Suppressor macrophage treated with lipopolysaccharide for 4 hours (primary cell): ENCODE results near the gene NSMF.

Experiments used
- DNase-seq: peaks from one replicate; pipeline ENCODE4 v3.0.0-alpha.2; 2020

Gene NSMF

GRCh38 chr9:137444106-137444790 is 14.9 kb downstream of the NSMF start:
- DNase-seq: no peak

GRCh38 chr9:137441935-137442321 is 17.2 kb downstream of the NSMF start:
- no peak for DNase-seq

- DNase-seq: no peak
Measured at GRCh38 chr9:137441289-137441934, 17.7 kb downstream of the NSMF start, which contains the start of gene ENTPD8. ENTPD8 (minus strand) TSS chr9:137441357; CDS start chr9:137438285, 3,072 bp downstream.

GRCh38 chr9:137439158-137439714 is 19.9 kb downstream of the NSMF start:
- no peak for DNase-seq

GRCh38 chr9:137438591-137439157 is 20.5 kb downstream of the NSMF start:
- no peak for DNase-seq

GRCh38 chr9:137437691-137438590 is 21.2 kb downstream of the NSMF start:
- DNase-seq: no peak

GRCh38 chr9:137436761-137437600 is 22.2 kb downstream of the NSMF start:
- no peak for DNase-seq

- DNase-seq: peak; percentile 28
Measured at GRCh38 chr9:137435980-137436760, 23.0 kb downstream of the NSMF start.

GRCh38 chr9:137435381-137435891 is 23.7 kb downstream of the NSMF start:
- no peak for DNase-seq

- DNase-seq: no peak
Measured at GRCh38 chr9:137434498-137435380, 24.4 kb downstream of the NSMF start.

- no peak for DNase-seq
Measured at GRCh38 chr9:137433916-137434431, 25.2 kb downstream of the NSMF start.

- DNase-seq: no peak
Measured at GRCh38 chr9:137433349-137433915, 25.7 kb downstream of the NSMF start.

- DNase-seq: no peak
Measured at GRCh38 chr9:137432687-137433348, 26.3 kb downstream of the NSMF start.

- DNase-seq: no peak
Measured at GRCh38 chr9:137431416-137431931, 27.7 kb downstream of the NSMF start.

GRCh38 chr9:137430723-137431415 is 28.3 kb downstream of the NSMF start:
- no peak for DNase-seq

GRCh38 chr9:137429974-137430722 is 29.0 kb downstream of the NSMF start:
- DNase-seq: no peak

- no peak for DNase-seq
Measured at GRCh38 chr9:137429546-137429890, 29.6 kb downstream of the NSMF start.
